ENCODE measurements around the gene SCUBE1.

The SCUBE1 gene

GRCh38 chr22:43197271-43197941 is 145.8 kb downstream of the SCUBE1 start:
- no peak for DNase-seq (ENCODE audit: low read depth)
- TF ChIP-seq CTCF (IDR thresholded peaks at IDR 0.05; ENCODE audit: insufficient read depth, low read depth, low read length, missing control alignments), result no peak
- H3K4me3 ChIP-seq (ENCODE audit: low read depth, low read length), result no peak overlapping the region

GRCh38 chr22:43191831-43192230 is 151.3 kb downstream of the SCUBE1 start:
- no peak for DNase-seq (ENCODE audit: low read depth)
- no peak for TF ChIP-seq CTCF (IDR thresholded peaks at IDR 0.05; ENCODE audit: insufficient read depth, low read depth, low read length, missing control alignments)
- no peak overlapping the region for H3K4me3 ChIP-seq (ENCODE audit: low read depth, low read length)

GRCh38 chr22:43188829-43189545 is 154.2 kb downstream of the SCUBE1 start:
- no peak for TF ChIP-seq CTCF (IDR thresholded peaks at IDR 0.05; ENCODE audit: insufficient read depth, low read depth, low read length, missing control alignments)
- no peak for DNase-seq (ENCODE audit: low read depth)

GRCh38 chr22:43187171-43188099 is 155.7 kb downstream of the SCUBE1 start:
- TF ChIP-seq CTCF (IDR thresholded peaks at IDR 0.05; ENCODE audit: insufficient read depth, low read depth, low read length, missing control alignments), result peak; percentile 85
- DNase-seq (ENCODE audit: low read depth), result peak; percentile 98
- H3K4me3 ChIP-seq (ENCODE audit: low read depth, low read length), result peak overlapping the region; percentile 84

More at GRCh38 chr22:43188829-43189545, 154.2 kb downstream of the SCUBE1 start:
- no peak overlapping the region for H3K4me3 ChIP-seq (ENCODE audit: low read depth, low read length)

GRCh38 chr22:43186272-43187170 is 156.7 kb downstream of the SCUBE1 start, which contains the start of gene TTLL12:
TTLL12 (minus strand) TSS chr22:43187134; CDS start chr22:43187069, 65 bp downstream.
- H3K4me3 ChIP-seq (ENCODE audit: low read depth, low read length), result peak within 1 kb of the TSS; percentile 84
- no peak for TF ChIP-seq CTCF (IDR thresholded peaks at IDR 0.05; ENCODE audit: insufficient read depth, low read depth, low read length, missing control alignments)
- peak; percentile 83 for DNase-seq (ENCODE audit: low read depth)

- no peak for TF ChIP-seq CTCF (IDR thresholded peaks at IDR 0.05; ENCODE audit: insufficient read depth, low read depth, low read length, missing control alignments)
- H3K4me3 ChIP-seq (ENCODE audit: low read depth, low read length), result peak overlapping the region; percentile 83
- DNase-seq (ENCODE audit: low read depth), result peak; percentile 18
These were observed 157.3 kb downstream of the SCUBE1 start for GRCh38 chr22:43185860-43186261.
